HT1080 (cell line): ENCODE data around the gene SKI. TPM values are rescaled to one million over a fixed set of nuclear protein-coding genes. Genes with fewer than 3 reads are reported as not detected.
A peak's percentile ranks its signal among the peaks of the same experiment; 100 is the strongest.
"Not testable (repeated sequence)": the region's sequence is repeated elsewhere in the genome, so short reads cannot be mapped to it uniquely, and the experiment has no call there.

Source experiments
- DNase-seq: peaks from one replicate; pipeline ENCODE4 v3.0.0-alpha.2; 2015; ENCODE audit warnings: low read depth
- total RNA-seq: library from RNA; depleted of rRNA; stranded (reverse); fragments of >200 nt; shearing (Covaris generic); gene quantifications from 2 replicates; pipeline ENCODE4 v1.2.3, GENCODE V29; 2014

The SKI gene
- total RNA-seq, 1 experiment from 2014 or later = 18.0 TPM

- DNase-seq = peak; percentile 99
These were observed 62.7 kb downstream of the SKI start for GRCh38 chr1:2290595-2291510.

- no peak for DNase-seq
These were observed 63.5 kb downstream of the SKI start for GRCh38 chr1:2291577-2291976.

GRCh38 chr1:2292725-2293450, 64.8 kb downstream of the SKI start:
- no peak for DNase-seq

GRCh38 chr1:2294033-2294724, 66.1 kb downstream of the SKI start:
- DNase-seq = no peak

GRCh38 chr1:2294725-2295078, 66.6 kb downstream of the SKI start:
- no peak for DNase-seq

- DNase-seq = no peak
These were observed 67.4 kb downstream of the SKI start for GRCh38 chr1:2295526-2295925.

GRCh38 chr1:2296211-2296610, 68.1 kb downstream of the SKI start:
- DNase-seq = not testable (repeated sequence)

- DNase-seq = no peak
These were observed 68.5 kb downstream of the SKI start for GRCh38 chr1:2296614-2297013.

GRCh38 chr1:2297246-2298011, 69.3 kb downstream of the SKI start:
- no peak for DNase-seq

GRCh38 chr1:2298685-2299084, 70.6 kb downstream of the SKI start:
- no peak for DNase-seq

GRCh38 chr1:2299131-2299627, 71.1 kb downstream of the SKI start:
- no peak for DNase-seq

GRCh38 chr1:2300004-2300771, 72.1 kb downstream of the SKI start:
- no peak for DNase-seq

GRCh38 chr1:2300851-2301606, 72.9 kb downstream of the SKI start:
- no peak for DNase-seq

- no peak for DNase-seq
These were observed 73.6 kb downstream of the SKI start for GRCh38 chr1:2301607-2302291.

GRCh38 chr1:2302292-2302925, 74.3 kb downstream of the SKI start:
- no peak for DNase-seq

GRCh38 chr1:2303016-2303775, 75.1 kb downstream of the SKI start:
- no peak for DNase-seq

- no peak for DNase-seq
These were observed 75.7 kb downstream of the SKI start for GRCh38 chr1:2303781-2304180.

- DNase-seq = no peak
These were observed 76.2 kb downstream of the SKI start for GRCh38 chr1:2304282-2304681.
